ENCODE data around the gene ZFPM1. TPM values are rescaled to one million over a fixed set of nuclear protein-coding genes. Genes with fewer than 3 reads are reported as not detected.
A peak's percentile ranks its signal among the peaks of the same experiment; 100 is the strongest.

The ZFPM1 gene
- total and polyA plus RNA-seq, 10 donors, result 2.3 to 25.3 (median 8.9) TPM

DNA sequence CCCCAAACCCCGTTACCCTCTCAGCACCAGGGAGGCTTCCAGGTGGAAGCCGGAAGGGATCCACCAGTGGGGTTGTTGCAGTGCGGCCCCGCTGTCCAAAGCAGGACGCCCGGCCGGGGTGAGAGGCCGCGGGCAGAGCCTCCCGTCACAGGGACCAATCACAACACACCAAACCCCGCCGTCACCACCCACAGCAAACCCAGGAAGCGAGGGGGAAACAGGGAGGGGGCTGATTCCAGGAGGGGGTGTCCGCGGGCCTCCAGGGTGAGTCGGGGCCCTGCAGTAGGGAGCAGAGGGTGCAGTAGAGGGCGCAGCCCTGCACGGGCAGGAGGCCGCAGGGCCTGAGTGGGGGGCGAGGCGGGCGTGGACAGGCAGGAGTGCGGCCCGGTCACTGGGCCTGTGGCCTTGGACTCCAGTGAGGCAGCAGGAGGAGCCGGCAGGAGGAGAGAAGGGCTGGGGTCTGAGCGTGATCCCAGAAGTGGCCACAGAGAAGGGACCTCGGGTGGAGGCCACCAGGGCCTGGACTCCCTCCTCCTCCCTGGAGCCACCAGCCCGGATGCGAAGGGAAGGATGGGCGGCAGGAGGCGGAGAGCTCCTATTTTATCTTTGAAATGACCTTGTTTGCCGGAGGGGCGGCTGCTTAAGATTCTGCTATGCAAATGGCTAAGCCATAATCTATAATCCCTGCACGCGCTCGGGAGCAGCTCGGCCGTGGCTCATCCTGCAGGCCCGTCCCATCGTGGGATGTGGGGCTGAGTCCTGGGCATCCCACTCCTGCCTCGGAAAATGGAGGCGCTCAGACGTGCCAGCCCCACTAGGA, 41.5 kb downstream of the ZFPM1 start:
- peaks cover 0 to 78% (median 11%) of the 10 kb centered on the region in 6 donors for H3K36me3 ChIP-seq
- no peaks in the 10 kb centered on the region for H3K9me3 ChIP-seq
- peak overlapping the region in 5 of 8 donors; percentile 38 to 69 (median 62) for H3K27ac ChIP-seq
- WGBS, 5 donors, result 73 to 85% (median 79%) methylated on average over 37 to 43 of the region's 43 CpGs
- H3K4me3 ChIP-seq, result peak overlapping the region in 1 of 8 donors; percentile 17
- peaks cover 10 to 71% (median 27%) of the 10 kb centered on the region in 6 donors for H3K4me1 ChIP-seq
- peaks cover 0 to 3% (median 0%) of the 10 kb centered on the region in 7 donors for H3K27me3 ChIP-seq (replicated peaks in 1 of 7)
- intact Hi-C loops (cut with DNase I; ENCODE audit: low total_unique reads), result no loop called here
- no peak for TF ChIP-seq POLR2A (IDR thresholded peaks at IDR 0.05)
- TF ChIP-seq POLR2AphosphoS5 (IDR thresholded peaks at IDR 0.05), result peak in 2 of 3 donors; percentile 32 to 57
- DNase-seq, result no peak

DNA sequence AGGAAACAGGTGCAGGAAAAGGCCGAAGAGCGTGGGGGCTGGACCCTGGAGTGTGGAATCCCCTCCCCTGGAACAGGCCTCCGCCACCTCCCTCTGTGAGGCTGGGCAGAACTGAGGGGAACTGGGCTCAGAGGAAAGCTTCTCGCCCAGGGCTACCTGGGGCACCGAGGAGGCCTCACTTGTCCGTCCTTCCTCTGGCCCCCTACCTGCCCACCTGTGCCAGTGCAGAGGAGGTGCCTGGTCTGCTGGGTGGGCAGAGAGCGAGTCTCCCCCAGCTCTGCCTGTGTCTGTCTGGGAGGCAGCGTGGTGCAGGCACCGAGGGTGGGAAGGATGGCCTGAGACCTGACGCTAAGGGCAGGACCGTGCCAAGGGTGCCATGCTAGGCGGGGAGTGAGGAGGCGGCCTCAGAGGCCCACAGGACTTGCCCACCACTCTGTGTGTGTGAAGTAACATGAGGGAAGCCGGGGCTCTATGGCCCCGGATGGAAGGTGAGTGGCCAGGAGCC, 42.2 kb downstream of the ZFPM1 start:
- TF ChIP-seq, protein P1, sequence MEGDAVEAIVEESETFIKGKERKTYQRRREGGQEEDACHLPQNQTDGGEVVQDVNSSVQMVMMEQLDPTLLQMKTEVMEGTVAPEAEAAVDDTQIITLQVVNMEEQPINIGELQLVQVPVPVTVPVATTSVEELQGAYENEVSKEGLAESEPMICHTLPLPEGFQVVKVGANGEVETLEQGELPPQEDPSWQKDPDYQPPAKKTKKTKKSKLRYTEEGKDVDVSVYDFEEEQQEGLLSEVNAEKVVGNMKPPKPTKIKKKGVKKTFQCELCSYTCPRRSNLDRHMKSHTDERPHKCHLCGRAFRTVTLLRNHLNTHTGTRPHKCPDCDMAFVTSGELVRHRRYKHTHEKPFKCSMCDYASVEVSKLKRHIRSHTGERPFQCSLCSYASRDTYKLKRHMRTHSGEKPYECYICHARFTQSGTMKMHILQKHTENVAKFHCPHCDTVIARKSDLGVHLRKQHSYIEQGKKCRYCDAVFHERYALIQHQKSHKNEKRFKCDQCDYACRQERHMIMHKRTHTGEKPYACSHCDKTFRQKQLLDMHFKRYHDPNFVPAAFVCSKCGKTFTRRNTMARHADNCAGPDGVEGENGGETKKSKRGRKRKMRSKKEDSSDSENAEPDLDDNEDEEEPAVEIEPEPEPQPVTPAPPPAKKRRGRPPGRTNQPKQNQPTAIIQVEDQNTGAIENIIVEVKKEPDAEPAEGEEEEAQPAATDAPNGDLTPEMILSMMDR (IDR thresholded peaks at IDR 0.05 in 8 of 11, conservative IDR thresholded peaks at IDR 0.05 in 3 of 11), result no peak
- TF ChIP-seq POLR2A (IDR thresholded peaks at IDR 0.05) (no peak), POLR2AphosphoS5 (IDR thresholded peaks at IDR 0.05) (no peak)
- Histone ChIP-seq H3K9me3 (no peaks in the 10 kb centered on the region), H3K4me1 (peaks cover 12 to 79% (median 35%) of the 10 kb centered on the region in 6 donors), H3K4me3 (no peak overlapping the region), H3K27me3 (replicated peaks in 1 of 7) (peaks cover 0 to 7% (median 0%) of the 10 kb centered on the region in 7 donors), H3K27ac (peak overlapping the region in 5 of 8 donors; percentile 38 to 69 (median 62)), H3K36me3 (peaks cover 0 to 71% (median 7%) of the 10 kb centered on the region in 6 donors)
- intact Hi-C loops (cut with DNase I; ENCODE audit: low total_unique reads), result no loop called here
- WGBS, 5 donors, result 79 to 93% (median 92%) methylated on average over 8 to 15 of the region's 15 CpGs
- no peak for DNase-seq

DNA sequence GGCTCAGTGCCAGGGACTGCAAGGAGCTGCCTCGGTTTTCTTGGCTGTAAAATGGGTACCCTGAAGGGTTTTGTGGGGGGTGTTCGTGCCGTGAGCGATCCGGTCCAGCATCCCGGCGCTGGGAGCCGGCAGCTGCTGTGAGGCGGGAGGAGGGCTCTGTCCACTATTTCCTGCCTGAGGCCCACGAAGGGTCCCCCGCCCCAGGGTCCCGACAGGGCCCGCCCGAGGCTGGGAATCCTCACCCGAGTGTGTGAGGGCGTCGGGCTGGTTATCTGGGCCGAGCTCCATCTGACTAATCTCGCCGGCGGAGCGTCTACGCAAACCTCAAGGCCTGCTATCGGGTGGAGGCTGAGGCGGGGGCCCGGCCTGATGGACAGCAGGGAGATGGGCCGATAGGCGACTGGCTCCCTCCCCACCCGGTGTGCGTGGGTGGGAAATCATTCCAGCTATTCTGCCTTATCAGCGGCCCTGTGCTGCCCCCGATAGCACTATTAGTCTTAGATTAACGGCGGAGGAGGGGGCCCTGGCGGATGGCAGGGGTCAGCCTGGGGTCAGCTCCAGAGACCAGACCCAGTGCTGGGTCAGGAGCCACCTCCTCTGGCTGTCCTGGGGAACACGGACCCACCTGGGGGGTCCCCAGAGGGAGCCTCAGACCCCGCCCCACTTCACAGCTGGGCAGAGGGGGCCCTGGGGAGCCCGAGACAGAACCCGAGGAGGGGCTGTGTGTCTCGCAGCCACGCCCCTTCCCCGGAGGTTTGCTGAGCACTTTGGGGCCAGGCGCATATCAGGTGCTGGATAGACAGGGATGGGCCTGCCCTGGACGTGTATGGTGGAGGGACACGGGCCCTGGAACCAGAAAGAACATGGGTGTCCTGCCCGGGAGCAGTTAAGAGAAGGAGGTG, 44.7 kb downstream of the ZFPM1 start:
- Histone ChIP-seq H3K27me3 (replicated peaks in 1 of 7) (peaks cover 0 to 7% (median 0%) of the 10 kb centered on the region in 7 donors), H3K36me3 (peaks cover 0 to 51% (median 0%) of the 10 kb centered on the region in 6 donors), H3K4me3 (no peak overlapping the region), H3K27ac (peak overlapping the region in 1 of 8 donors; percentile 14), H3K9me3 (no peaks in the 10 kb centered on the region), H3K4me1 (peaks cover 12 to 76% (median 42%) of the 10 kb centered on the region in 6 donors)
- TF ChIP-seq POLR2A (IDR thresholded peaks at IDR 0.05), result no peak
- TF ChIP-seq POLR2AphosphoS5 (IDR thresholded peaks at IDR 0.05), result peak in 1 of 3 donors; percentile 21
- WGBS, 5 donors, result 69 to 80% (median 74%) methylated on average over 19 to 46 of the region's 46 CpGs
- no peak for DNase-seq
- intact Hi-C loops (cut with DNase I; ENCODE audit: low total_unique reads), result no loop called here

DNA sequence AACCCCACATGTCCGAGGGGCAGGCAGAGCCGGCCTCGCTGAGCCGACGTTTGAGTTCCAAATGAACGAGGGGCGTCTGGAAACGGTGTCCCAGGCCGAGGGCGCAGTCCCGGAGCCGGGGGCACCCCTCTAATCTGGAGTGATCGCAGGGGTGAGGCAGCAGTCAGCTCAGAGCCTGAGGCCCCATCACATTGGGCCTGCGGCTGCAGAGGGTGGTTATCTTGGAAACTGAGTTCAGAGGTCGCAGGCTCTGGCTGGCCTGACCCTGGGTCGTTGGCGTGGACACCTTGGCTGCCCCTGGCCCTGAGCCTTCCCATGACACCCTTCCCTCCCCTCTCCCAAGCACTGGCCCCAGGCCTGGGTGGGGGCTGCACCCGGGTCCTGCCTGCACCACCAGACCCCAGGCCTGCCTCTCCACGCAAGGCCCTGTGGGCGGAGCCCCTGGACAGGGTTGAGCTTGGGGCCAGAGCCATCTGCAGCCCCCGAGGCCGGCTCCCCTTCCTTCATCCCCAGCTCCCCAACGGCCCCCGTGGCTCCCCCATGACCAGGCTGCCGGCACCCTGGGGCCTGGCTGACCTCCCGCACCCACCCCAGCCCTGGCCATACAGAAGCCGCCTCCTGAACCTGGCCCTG, 45.6 kb downstream of the ZFPM1 start:
- H3K27ac ChIP-seq, result peak overlapping the region in 2 of 8 donors; percentile 14 to 58
- 76 to 91% (median 88%) methylated on average over 6 to 27 of the region's 27 CpGs for WGBS, 5 donors

More for the DNA sequence above, 45.6 kb downstream of the ZFPM1 start:
- Histone ChIP-seq H3K4me3 (no peak overlapping the region), H3K4me1 (peaks cover 12 to 80% (median 42%) of the 10 kb centered on the region in 6 donors), H3K9me3 (no peaks in the 10 kb centered on the region), H3K27me3 (replicated peaks in 1 of 7) (peaks cover 0 to 7% (median 0%) of the 10 kb centered on the region in 7 donors), H3K36me3 (peaks cover 0 to 50% (median 0%) of the 10 kb centered on the region in 6 donors)
- TF ChIP-seq POLR2AphosphoS5 (IDR thresholded peaks at IDR 0.05) (no peak), POLR2A (IDR thresholded peaks at IDR 0.05) (no peak)
- TF ChIP-seq, protein P1 (IDR thresholded peaks at IDR 0.05 in 8 of 11, conservative IDR thresholded peaks at IDR 0.05 in 3 of 11), result no peak
- intact Hi-C loops (cut with DNase I; ENCODE audit: low total_unique reads), result no loop called here
- no peak for DNase-seq
